H1 (cell line): ENCODE data around the gene DMXL2. TPM values are rescaled to one million over a fixed set of nuclear protein-coding genes. Genes with fewer than 3 reads are reported as not detected.

Experiments
- CTCF ChIA-PET: fragments of 300-600 bp; sonication (Branson Sonifier 250); formaldehyde crosslinking; loops from one replicate; lab custom pipeline; 2021; ENCODE audit not compliant: partially characterized antibody; lab: Charles Lee
- POLR2A ChIA-PET: fragments of 300-600 bp; sonication (Branson Sonifier 250); formaldehyde crosslinking; loops from one replicate; lab custom pipeline; 2021; ENCODE audit warnings: inconsistent platforms; ENCODE audit not compliant: partially characterized antibody; lab: Charles Lee
- DNase-seq, 2 experiments: peaks; one replicate each; pipeline versions ENCODE4 v3.0.0 to v3.0.0-alpha.2; 2010 to 2022; ENCODE audit warnings: low spot score in 2 of 2, low read depth in 1 of 2, mixed read lengths in 1 of 2
- FAIRE-seq: peaks from 2 replicates; lab custom pipeline; 2011; peaks lifted over from hg19 to GRCh38; lab: Jason Lieb, UNC
- H2AFZ ChIP-seq: 2 replicates; pipeline ENCODE4 v1.8.1; 2012; ENCODE audit warnings: low read length, inconsistent platforms
- H2AK5ac ChIP-seq: 2 replicates; pipeline ENCODE4 v1.6.1; 2013; ENCODE audit warnings: low read depth, low read length
- H2BK120ac ChIP-seq: replicated peaks from 2 replicates; pipeline ENCODE3; 2013; ENCODE audit warnings: low read depth, low read length, inconsistent platforms
- H2BK12ac ChIP-seq: 2 replicates; pipeline ENCODE4 v1.6.1; 2013; ENCODE audit warnings: low read depth, low read length
- H2BK15ac ChIP-seq: 2 replicates; pipeline ENCODE4 v1.6.1; 2013; ENCODE audit warnings: low read length
- H2BK20ac ChIP-seq: 2 replicates; pipeline ENCODE4 v1.6.1; 2013; ENCODE audit warnings: low read length
- H2BK5ac ChIP-seq: 2 replicates; pipeline ENCODE4 v1.6.1; 2013; ENCODE audit warnings: low read depth, low read length
- H3K14ac ChIP-seq: 2 replicates; pipeline ENCODE4 v1.6.1; 2013; ENCODE audit warnings: inconsistent platforms; ENCODE audit not compliant: insufficient read length
- H3K18ac ChIP-seq: 2 replicates; pipeline ENCODE4 v1.6.1; 2013; ENCODE audit warnings: low read length; ENCODE audit errors: extremely low read depth
- H3K23ac ChIP-seq: 2 replicates; pipeline ENCODE4 v1.6.1; 2013; ENCODE audit warnings: inconsistent platforms; ENCODE audit not compliant: insufficient read length
- H3K23me2 ChIP-seq: 2 replicates; pipeline ENCODE4 v1.6.1; 2013; ENCODE audit warnings: low read depth, low read length
- H3K27ac ChIP-seq: 2 replicates; pipeline ENCODE4 v1.6.1; 2011; ENCODE audit warnings: low read depth, low read length, inconsistent platforms
- H3K27me3 ChIP-seq, 4 experiments: replicated peaks in 1 of 4; 1 replicate in 1 of 4; 2 replicates in 3 of 4; pipeline versions ENCODE4 v1.6.1 to v1.8.1; 2011 to 2013; ENCODE audit warnings: low read length in 3 of 4, mild to moderate bottlenecking in 3 of 4, inconsistent platforms in 2 of 4, mixed read lengths in 2 of 4, moderate library complexity in 1 of 4; ENCODE audit not compliant: control insufficient read depth in 3 of 4, insufficient read depth in 3 of 4; ENCODE audit errors: extremely low read depth in 1 of 4
- H3K36me3 ChIP-seq, 4 experiments: 2 replicates each; pipeline versions ENCODE4 v1.6.1 to v1.8.1; 2011 to 2013; ENCODE audit warnings: mild to moderate bottlenecking in 4 of 4, low read length in 3 of 4, moderate library complexity in 2 of 4, control low read depth in 1 of 4, inconsistent platforms in 1 of 4; ENCODE audit not compliant: insufficient read depth in 4 of 4, control insufficient read depth in 2 of 4
- H3K4ac ChIP-seq: replicated peaks from 2 replicates; pipeline ENCODE3; 2013; ENCODE audit warnings: low read length, low read depth, mixed read lengths, inconsistent platforms; ENCODE audit not compliant: insufficient read length
- H3K4me1 ChIP-seq, 4 experiments: replicated peaks in 1 of 4; 1 replicate in 1 of 4; 2 replicates in 3 of 4; pipeline versions ENCODE4 v1.6.1 to v1.8.1; 2011 to 2013; ENCODE audit warnings: low read length in 3 of 4, inconsistent platforms in 2 of 4, mixed read lengths in 1 of 4; ENCODE audit not compliant: insufficient read depth in 4 of 4, control insufficient read depth in 3 of 4
- H3K4me2 ChIP-seq, 2 experiments: 2 replicates each; pipeline versions ENCODE4 v1.6.1 to v1.8.1; 2011 to 2013; ENCODE audit warnings: low read depth in 2 of 2, low read length in 2 of 2, control low read depth in 1 of 2, inconsistent platforms in 1 of 2, mild to moderate bottlenecking in 1 of 2; ENCODE audit not compliant: insufficient read depth in 1 of 2
- H3K4me3 ChIP-seq, 4 experiments: fragments of 200-600, 300-600 bp in 1 of 4; sonication (generic), shearing (Covaris generic), sonication (Bioruptor Twin) in 1 of 4; 2 replicates each; pipeline versions ENCODE4 v1.5.1 to v1.8.1; 2011 to 2016; ENCODE audit warnings: low read length in 4 of 4, low read depth in 3 of 4, control low read depth in 2 of 4, inconsistent platforms in 2 of 4, mild to moderate bottlenecking in 2 of 4, mixed read lengths in 1 of 4, moderate library complexity in 1 of 4; ENCODE audit not compliant: insufficient read depth in 2 of 4; ENCODE audit errors: extremely low read depth in 1 of 4
- H3K56ac ChIP-seq: replicated peaks from 2 replicates; pipeline ENCODE3; 2013; ENCODE audit warnings: low read depth, mild to moderate bottlenecking, mixed read lengths, low read length, inconsistent platforms; ENCODE audit not compliant: insufficient read length
- H3K79me1 ChIP-seq: 2 replicates; pipeline ENCODE4 v1.6.1; 2013; ENCODE audit warnings: low read depth, low read length, control low read depth
- H3K79me2 ChIP-seq, 2 experiments: 2 replicates each; pipeline versions ENCODE4 v1.6.1 to v1.8.1; 2012 to 2013; ENCODE audit warnings: low read length in 2 of 2, mild to moderate bottlenecking in 2 of 2, inconsistent platforms in 1 of 2; ENCODE audit not compliant: insufficient read depth in 2 of 2, control insufficient read depth in 1 of 2
- H3K9ac ChIP-seq, 4 experiments: replicated peaks in 1 of 4; 1 replicate in 1 of 4; 2 replicates in 3 of 4; pipeline versions ENCODE4 v1.6.1 to v1.8.1; 2011 to 2013; ENCODE audit warnings: low read depth in 3 of 4, low read length in 3 of 4, control low read depth in 2 of 4, mild to moderate bottlenecking in 2 of 4, moderate library complexity in 2 of 4, inconsistent platforms in 1 of 4; ENCODE audit errors: extremely low read depth in 1 of 4
- H3K9me3 ChIP-seq, 2 experiments: 2 replicates each; pipeline versions ENCODE4 v1.6.1 to v1.8.1; 2012 to 2013; ENCODE audit warnings: mild to moderate bottlenecking in 2 of 2, moderate library complexity in 2 of 2, control low read depth in 1 of 2, inconsistent platforms in 1 of 2, low read depth in 1 of 2, low read length in 1 of 2, mixed read lengths in 1 of 2; ENCODE audit not compliant: insufficient read depth in 2 of 2
- H4K20me1 ChIP-seq, 2 experiments: replicated peaks in 1 of 2; 2 replicates each; pipeline versions ENCODE3 to v1.8.1; 2011 to 2013; ENCODE audit warnings: inconsistent platforms in 2 of 2, low read length in 2 of 2, mild to moderate bottlenecking in 1 of 2; ENCODE audit not compliant: insufficient read depth in 2 of 2, control insufficient read depth in 1 of 2
- H4K5ac ChIP-seq: 2 replicates; pipeline ENCODE4 v1.6.1; 2013; ENCODE audit warnings: low read length, low read depth, mixed read lengths, inconsistent platforms; ENCODE audit not compliant: insufficient read length
- H4K8ac ChIP-seq: 2 replicates; pipeline ENCODE4 v1.8.0; 2013; ENCODE audit warnings: mild to moderate bottlenecking, moderate library complexity, low read length, inconsistent platforms; ENCODE audit not compliant: insufficient read depth; ENCODE audit errors: extremely low read depth
- H4K91ac ChIP-seq: replicated peaks from 2 replicates; pipeline ENCODE3; 2013; ENCODE audit warnings: low read length, mixed read lengths, inconsistent platforms; ENCODE audit not compliant: insufficient read length
- ASH2L ChIP-seq: fragments of 200-600, 300-600 bp; sonication (generic); IDR thresholded peaks from one replicate; pipeline ENCODE4 v1.7.1; 2017; ENCODE audit warnings: low read length
- RXRA ChIP-seq: IDR thresholded peaks from 2 replicates; pipeline ENCODE4 v1.6.1; 2011; ENCODE audit warnings: low read depth, mild to moderate bottlenecking, low read length, moderate library complexity; ENCODE audit not compliant: insufficient read depth
- WGBS, 2 experiments: shearing (Covaris generic) in 1 of 2; methylation state at CpG; one replicate each; pipeline versions ENCODE4 v1.1.6 to v1.1.7; 2013 to 2015; ENCODE audit warnings: low lambda C conversion rate in 2 of 2, mixed read lengths in 2 of 2, inconsistent platforms in 1 of 2, low coverage in 1 of 2, missing lambda C conversion rate in 1 of 2; ENCODE audit not compliant: insufficient replicate concordance in 2 of 2, insufficient coverage in 1 of 2, insufficient read length in 1 of 2; ENCODE audit errors: extremely low coverage in 1 of 2, missing lambda C conversion rate in 1 of 2; 5-methylcytosine and 5-hydroxymethylcytosine counted together
- polyA plus RNA-seq, 7 experiments: library from polyadenylated mRNA; depleted of rRNA in 3 of 7; stranded (reverse) in 5 of 7; unstranded in 2 of 7; fragments of >200 nt in 5 of 7; fragments of 200-250 nt in 2 of 7; gene quantifications; 1 replicate in 5 of 7; 2 replicates in 1 of 7; 4 replicates in 1 of 7; pipeline versions ENCODE4 v1.2.1 to v1.2.3, GENCODE V29; 2011 to 2013; ENCODE audit warnings: missing spikeins in 2 of 7, mixed read lengths in 2 of 7
- total RNA-seq: library from RNA; stranded (reverse); fragmentation: NEBNext Ultra II Directional; extraction: Animal tissue kit (Norgen Biotek cat#: 25700); gene quantifications from 2 replicates; pipeline ENCODE4 v1.2.1, GENCODE V29; 2021

Gene DMXL2
- total and polyA plus RNA-seq, 2 of the 8 experiments (the other 6 are each of a cell fraction or from before 2014, with no cell fraction given) = 9.5 to 10.6 TPM

DNA sequence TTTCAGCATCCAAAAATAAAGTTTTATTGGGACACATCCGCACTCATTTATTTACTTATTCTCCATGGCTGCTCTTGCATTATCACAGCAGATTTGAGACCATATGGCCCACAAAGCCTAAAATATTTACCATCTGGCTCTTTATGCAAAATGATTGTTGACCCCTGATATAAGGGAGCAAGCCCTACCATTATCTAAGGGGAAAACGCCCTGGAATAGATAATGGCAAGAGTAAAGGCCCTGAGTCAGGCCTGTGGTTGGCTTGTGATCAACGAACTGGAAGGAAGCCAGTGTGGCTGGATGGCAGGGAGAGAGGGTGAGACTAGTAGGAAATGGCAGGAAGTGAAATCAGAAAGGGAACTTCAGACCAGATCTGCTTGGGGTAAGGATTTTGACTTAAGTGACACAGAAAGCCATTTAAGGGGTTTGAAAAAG lies 24.6 kb upstream of the DMXL2 start:
- Histone ChIP-seq H3K79me2 (no peaks in the 10 kb centered on the region), H3K27me3 (no peaks in the 10 kb centered on the region), H3K4me1 (no peaks in the 10 kb centered on the region), H2BK5ac (no peak overlapping the region), H4K91ac (no peak overlapping the region), H3K14ac (no peak overlapping the region), H3K36me3 (no peaks in the 10 kb centered on the region), H2AFZ (no peak overlapping the region), H4K20me1 (no peaks in the 10 kb centered on the region), H3K23ac (no peak overlapping the region), H2BK120ac (no peak overlapping the region)
- WGBS, 2 experiments = 83% methylated on average over 3 of the region's 3 CpGs; no CpG with 5 or more reads in 1 of the 2 experiments
- POLR2A ChIA-PET = no interaction called here
- TF ChIP-seq ASH2L (no peak), RXRA (no peak)
- TF ChIP-seq, all 59 proteins: peak for 0
- H3K4me3 ChIP-seq = no peak overlapping the region
- CTCF ChIA-PET = interaction anchor here (1.0 to 8.8 kb wide), 3 partner anchors 10 to 129 kb away, joined by 3 to 243 read pairs (median 4); no protein-coding TSS in a partner anchor
- no peak overlapping the region for H3K18ac ChIP-seq
- no peak for DNase-seq
- H4K5ac ChIP-seq = no peak overlapping the region
- no peak overlapping the region for H2AK5ac ChIP-seq
- H3K56ac ChIP-seq = no peak overlapping the region
- no peaks in the 10 kb centered on the region for H3K9me3 ChIP-seq
- FAIRE-seq = no peak
- no peak overlapping the region for H3K4ac ChIP-seq
- no peak overlapping the region for H3K4me2 ChIP-seq
- no peak overlapping the region for H3K27ac ChIP-seq
- H3K23me2 ChIP-seq = no peaks in the 10 kb centered on the region
- H2BK15ac ChIP-seq = no peak overlapping the region
- H4K8ac ChIP-seq = no peak overlapping the region
- H2BK20ac ChIP-seq = no peak overlapping the region
- H3K9ac ChIP-seq = no peak overlapping the region
- H3K79me1 ChIP-seq = no peaks in the 10 kb centered on the region
- H2BK12ac ChIP-seq = no peak overlapping the region
